ENCODE results near the gene CCIN.

Gene CCIN

GRCh38 chr9:36190388-36191289, 21.5 kb downstream of the CCIN start, which contains the start of gene CLTA:
Gene CLTA, plus strand, starts transcription at chr9:36190921. Its CDS starts 136 bp downstream, at chr9:36191057.
- TF ChIP-seq, protein P1, sequence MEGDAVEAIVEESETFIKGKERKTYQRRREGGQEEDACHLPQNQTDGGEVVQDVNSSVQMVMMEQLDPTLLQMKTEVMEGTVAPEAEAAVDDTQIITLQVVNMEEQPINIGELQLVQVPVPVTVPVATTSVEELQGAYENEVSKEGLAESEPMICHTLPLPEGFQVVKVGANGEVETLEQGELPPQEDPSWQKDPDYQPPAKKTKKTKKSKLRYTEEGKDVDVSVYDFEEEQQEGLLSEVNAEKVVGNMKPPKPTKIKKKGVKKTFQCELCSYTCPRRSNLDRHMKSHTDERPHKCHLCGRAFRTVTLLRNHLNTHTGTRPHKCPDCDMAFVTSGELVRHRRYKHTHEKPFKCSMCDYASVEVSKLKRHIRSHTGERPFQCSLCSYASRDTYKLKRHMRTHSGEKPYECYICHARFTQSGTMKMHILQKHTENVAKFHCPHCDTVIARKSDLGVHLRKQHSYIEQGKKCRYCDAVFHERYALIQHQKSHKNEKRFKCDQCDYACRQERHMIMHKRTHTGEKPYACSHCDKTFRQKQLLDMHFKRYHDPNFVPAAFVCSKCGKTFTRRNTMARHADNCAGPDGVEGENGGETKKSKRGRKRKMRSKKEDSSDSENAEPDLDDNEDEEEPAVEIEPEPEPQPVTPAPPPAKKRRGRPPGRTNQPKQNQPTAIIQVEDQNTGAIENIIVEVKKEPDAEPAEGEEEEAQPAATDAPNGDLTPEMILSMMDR (conservative IDR thresholded peaks at IDR 0.05; ENCODE audit: low read depth, low read length): peak; percentile 55
- H3K4me3 ChIP-seq (ENCODE audit: low read length): peak within 1 kb of the TSS; percentile 87
- peak; percentile 95 for DNase-seq (ENCODE audit: low read depth)

- peak overlapping the region; percentile 87 for H3K4me3 ChIP-seq (ENCODE audit: low read length)
- TF ChIP-seq, protein P1 (conservative IDR thresholded peaks at IDR 0.05; ENCODE audit: low read depth, low read length): no peak
- no peak for DNase-seq (ENCODE audit: low read depth)
Observed at GRCh38 chr9:36191290-36191645, 22.1 kb downstream of the CCIN start.

DNA sequence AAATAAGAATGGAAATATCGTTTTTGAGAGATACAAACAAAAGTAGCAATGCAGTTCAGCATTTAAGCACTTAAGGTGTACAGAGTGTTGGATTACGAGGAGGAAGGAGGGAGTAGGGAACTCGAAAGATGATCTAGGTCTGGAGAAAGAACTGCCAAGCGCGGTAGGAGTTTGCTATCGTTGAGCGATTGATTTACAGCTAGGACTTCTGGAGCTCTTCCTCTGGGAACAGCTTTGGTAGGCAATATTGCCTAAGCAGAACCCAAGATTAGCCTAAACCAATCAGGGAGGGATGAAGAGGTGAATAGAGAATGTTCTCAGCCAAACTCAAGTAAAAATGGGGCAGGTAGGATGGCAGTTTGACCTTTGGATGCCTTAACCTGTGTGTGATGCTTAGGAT, 22.5 kb downstream of the CCIN start:
- no peak for DNase-seq (ENCODE audit: low read depth)
- TF ChIP-seq, protein P1 (conservative IDR thresholded peaks at IDR 0.05; ENCODE audit: low read depth, low read length): no peak
- peak overlapping the region; percentile 87 for H3K4me3 ChIP-seq (ENCODE audit: low read length)

DNA sequence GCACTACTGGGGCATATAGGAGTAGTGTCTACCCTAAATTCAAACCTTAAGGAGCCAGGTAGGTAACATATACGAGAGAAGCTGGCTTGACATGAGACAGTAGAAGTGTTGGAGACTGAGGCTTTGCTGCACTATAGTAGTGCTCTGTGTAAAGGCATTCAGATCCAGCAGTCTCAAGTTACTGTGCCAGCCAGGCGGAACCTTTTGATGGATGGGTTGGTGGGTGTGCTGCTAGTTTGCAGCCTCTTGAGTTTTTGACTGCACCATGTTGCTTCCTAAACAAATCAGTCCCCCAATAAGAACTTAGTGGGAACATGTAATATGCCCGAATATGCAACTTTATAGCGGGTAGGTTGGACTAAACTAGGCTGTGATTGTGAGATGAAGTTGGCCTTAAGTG, 23.0 kb downstream of the CCIN start:
- TF ChIP-seq, protein P1 (conservative IDR thresholded peaks at IDR 0.05; ENCODE audit: low read depth, low read length): no peak
- no peak for DNase-seq (ENCODE audit: low read depth)
- H3K4me3 ChIP-seq (ENCODE audit: low read length): peak overlapping the region; percentile 87

- peak overlapping the region; percentile 87 for H3K4me3 ChIP-seq (ENCODE audit: low read length)
- no peak for DNase-seq (ENCODE audit: low read depth)
- TF ChIP-seq, protein P1 (conservative IDR thresholded peaks at IDR 0.05; ENCODE audit: low read depth, low read length): no peak
Observed at GRCh38 chr9:36193023-36193422, 23.8 kb downstream of the CCIN start.

DNA sequence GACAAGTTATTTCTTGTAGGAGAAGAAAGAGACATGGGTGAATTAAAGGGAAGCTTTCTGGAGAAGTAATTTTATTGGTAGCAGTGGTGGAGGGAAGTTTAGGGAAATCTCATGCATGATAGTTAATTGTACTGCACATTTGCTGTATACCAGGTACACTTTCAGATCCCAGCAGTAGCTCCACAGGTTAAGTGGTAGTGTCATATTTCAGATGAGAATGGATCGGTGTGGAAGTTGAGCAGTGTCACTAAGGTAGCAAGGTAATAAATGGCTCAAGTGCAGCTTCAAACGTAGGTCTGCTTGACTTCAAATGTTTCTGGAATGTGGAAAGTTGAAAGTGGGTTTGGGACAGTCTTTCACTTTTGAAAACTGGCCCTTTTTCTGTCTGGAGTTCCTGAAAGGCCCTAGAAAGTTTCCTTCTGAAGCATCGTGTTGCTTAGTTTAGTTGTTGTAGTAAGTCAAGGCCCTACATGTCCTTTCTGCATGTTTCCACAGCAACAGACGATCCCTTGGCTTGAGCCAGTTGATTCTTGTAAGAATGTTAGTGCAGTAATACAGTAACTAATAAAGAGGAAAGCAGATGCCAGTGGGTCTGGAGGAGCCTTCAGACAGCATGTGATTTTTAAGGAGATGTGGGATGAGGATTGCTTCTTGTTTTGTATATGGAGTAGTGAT, 25.3 kb downstream of the CCIN start:
- DNase-seq (ENCODE audit: low read depth): no peak
- no peak overlapping the region for H3K4me3 ChIP-seq (ENCODE audit: low read length)
- TF ChIP-seq, protein P1 (conservative IDR thresholded peaks at IDR 0.05; ENCODE audit: low read depth, low read length): no peak

Measured in retinal pigment epithelial cell (primary cell).